KOPT-K1 (cell line): ENCODE measurements around the gene FANCD2.

Experiments
- H3K27ac ChIP-seq: fragments of 200-600 bp; sonication (generic); 2 replicates; pipeline ENCODE4 v1.5.1; 2016; ENCODE audit warnings: antibody characterized with exemption, mild to moderate bottlenecking, low read depth, low read length; ENCODE audit not compliant: poor library complexity, severe bottlenecking
- H3K36me3 ChIP-seq: fragments of 200-600 bp; sonication (generic); 2 replicates; pipeline ENCODE4 v1.5.1; 2017; ENCODE audit warnings: antibody characterized with exemption, mild to moderate bottlenecking, low read length, moderate library complexity; ENCODE audit not compliant: insufficient read depth
- H3K9me3 ChIP-seq: fragments of 200-600 bp; sonication (generic); 2 replicates; pipeline ENCODE4 v1.5.1; 2017; ENCODE audit warnings: antibody characterized with exemption, low read length, mild to moderate bottlenecking; ENCODE audit not compliant: insufficient read depth, poor library complexity, severe bottlenecking

FANCD2 gene

GRCh38 chr3:10026084-10026890 is at the start of gene FANCD2:
FANCD2 (plus strand) TSS chr3:10026437; CDS start chr3:10028658, 2,221 bp downstream.
- Histone ChIP-seq H3K36me3 (peaks cover 70% of the 10 kb centered on the region), H3K27ac (peak within 1 kb of the TSS; percentile 91), H3K9me3 (no peaks in the 10 kb centered on the region)

GRCh38 chr3:9976721-9977709 is 49.2 kb upstream of the FANCD2 start:
- Histone ChIP-seq H3K27ac (no peak overlapping the region), H3K9me3 (no peaks in the 10 kb centered on the region), H3K36me3 (peaks cover 94% of the 10 kb centered on the region)

GRCh38 chr3:9978710-9979305 is 47.4 kb upstream of the FANCD2 start:
- Histone ChIP-seq H3K36me3 (peaks cover 86% of the 10 kb centered on the region), H3K27ac (no peak overlapping the region)

GRCh38 chr3:9980251-9980650 is 46.0 kb upstream of the FANCD2 start:
- peaks cover 81% of the 10 kb centered on the region for H3K36me3 ChIP-seq
- no peak overlapping the region for H3K27ac ChIP-seq
- H3K9me3 ChIP-seq, result no peaks in the 10 kb centered on the region

More at GRCh38 chr3:9978710-9979305, 47.4 kb upstream of the FANCD2 start:
- H3K9me3 ChIP-seq, result no peaks in the 10 kb centered on the region

GRCh38 chr3:9986230-9986725 is 40.0 kb upstream of the FANCD2 start:
- Histone ChIP-seq H3K36me3 (peaks cover 43% of the 10 kb centered on the region), H3K27ac (peak overlapping the region; percentile 73), H3K9me3 (no peaks in the 10 kb centered on the region)

GRCh38 chr3:9994086-9994844 is 32.0 kb upstream of the FANCD2 start:
- Histone ChIP-seq H3K27ac (no peak overlapping the region), H3K9me3 (no peaks in the 10 kb centered on the region), H3K36me3 (peaks cover 89% of the 10 kb centered on the region)

GRCh38 chr3:10000686-10001085 is 25.6 kb upstream of the FANCD2 start:
- H3K36me3 ChIP-seq, result peaks cover 89% of the 10 kb centered on the region

GRCh38 chr3:10002951-10003350 is 23.3 kb upstream of the FANCD2 start:
- no peak overlapping the region for H3K27ac ChIP-seq
- no peaks in the 10 kb centered on the region for H3K9me3 ChIP-seq
- H3K36me3 ChIP-seq, result peaks cover 67% of the 10 kb centered on the region

More at GRCh38 chr3:10000686-10001085, 25.6 kb upstream of the FANCD2 start:
- H3K9me3 ChIP-seq, result no peaks in the 10 kb centered on the region
- no peak overlapping the region for H3K27ac ChIP-seq

GRCh38 chr3:10004506-10004905 is 21.7 kb upstream of the FANCD2 start:
- Histone ChIP-seq H3K36me3 (peaks cover 53% of the 10 kb centered on the region), H3K9me3 (no peaks in the 10 kb centered on the region), H3K27ac (no peak overlapping the region)

GRCh38 chr3:10004960-10005564 is 21.2 kb upstream of the FANCD2 start:
- Histone ChIP-seq H3K9me3 (no peaks in the 10 kb centered on the region), H3K27ac (no peak overlapping the region), H3K36me3 (peaks cover 48% of the 10 kb centered on the region)

- peaks cover 36% of the 10 kb centered on the region for H3K36me3 ChIP-seq
- no peaks in the 10 kb centered on the region for H3K9me3 ChIP-seq
- no peak overlapping the region for H3K27ac ChIP-seq
Observed at GRCh38 chr3:10006048-10006761, 20.0 kb upstream of the FANCD2 start.

GRCh38 chr3:10006762-10007090 is 19.5 kb upstream of the FANCD2 start:
- no peak overlapping the region for H3K27ac ChIP-seq
- H3K9me3 ChIP-seq, result no peaks in the 10 kb centered on the region
- H3K36me3 ChIP-seq, result peaks cover 36% of the 10 kb centered on the region

GRCh38 chr3:10007126-10007782 is 19.0 kb upstream of the FANCD2 start:
- H3K9me3 ChIP-seq, result no peaks in the 10 kb centered on the region
- no peak overlapping the region for H3K27ac ChIP-seq
- peaks cover 35% of the 10 kb centered on the region for H3K36me3 ChIP-seq
